SK-N-SH (cell line): ENCODE data around the gene AFMID.

Experiments
- CTCF ChIP-seq: fragments of 200-600 bp; sonication (generic); IDR thresholded peaks from 2 replicates; pipeline ENCODE4 v1.6.1; 2017; ENCODE audit warnings: antibody characterized with exemption, mild to moderate bottlenecking, moderate library complexity
- ELF1 ChIP-seq: IDR thresholded peaks from 2 replicates; pipeline ENCODE4 v1.4.0; 2012
- EP300 ChIP-seq, 2 experiments: IDR thresholded peaks; 2 replicates each; pipeline versions ENCODE4 v1.4.0 to v1.6.1; 2012; ENCODE audit warnings: borderline replicate concordance in 1 of 2, low read depth in 1 of 2, low read length in 1 of 2
- GABPA ChIP-seq: IDR thresholded peaks from 2 replicates; pipeline ENCODE4 v1.4.0; 2012; ENCODE audit warnings: low read depth, mild to moderate bottlenecking
- JUND ChIP-seq: IDR thresholded peaks from 2 replicates; pipeline ENCODE4 v1.4.0; 2012
- MAX ChIP-seq: IDR thresholded peaks from 2 replicates; pipeline ENCODE4 v1.4.0; 2012; ENCODE audit warnings: low read depth
- MEF2A ChIP-seq: IDR thresholded peaks from 2 replicates; pipeline ENCODE4 v1.4.0; 2012; ENCODE audit warnings: low read depth, borderline replicate concordance
- MXI1 ChIP-seq: IDR thresholded peaks from 2 replicates; pipeline ENCODE4 v1.6.1; 2012; ENCODE audit warnings: mild to moderate bottlenecking, low read depth, low read length, improper control_type of control experiment
- NFIC ChIP-seq: IDR thresholded peaks from 2 replicates; pipeline ENCODE4 v1.4.0; 2012; ENCODE audit warnings: borderline replicate concordance
- NRF1 ChIP-seq: IDR thresholded peaks from 2 replicates; pipeline ENCODE4 v1.6.1; 2012; ENCODE audit warnings: low read depth, mild to moderate bottlenecking, low read length
- POLR2AphosphoS5 ChIP-seq: IDR thresholded peaks from 2 replicates; pipeline ENCODE4 v1.6.1; 2012; ENCODE audit warnings: low read depth, low read length
- RAD21 ChIP-seq: IDR thresholded peaks from 2 replicates; pipeline ENCODE4 v1.6.1; 2012; ENCODE audit warnings: mild to moderate bottlenecking, low read length
- TAF1 ChIP-seq: IDR thresholded peaks from 2 replicates; pipeline ENCODE4 v1.6.1; 2012; ENCODE audit warnings: low read depth, mild to moderate bottlenecking, low read length, moderate library complexity, borderline replicate concordance
- YY1 ChIP-seq: IDR thresholded peaks from 2 replicates; pipeline ENCODE4 v1.4.0; 2012; ENCODE audit warnings: low read depth, mild to moderate bottlenecking

- TF ChIP-seq POLR2AphosphoS5 (no peak), ELF1 (no peak), CTCF (no peak), TAF1 (no peak), RAD21 (no peak), MXI1 (no peak), MAX (no peak), NFIC (no peak), EP300 (IDR thresholded peaks at IDR 0.05; ENCODE audit: borderline replicate concordance in 1 of 2, low read depth in 1 of 2, low read length in 1 of 2) (no peak), NRF1 (no peak), MEF2A (no peak), JUND (no peak), YY1 (no peak), GABPA (no peak)
These were observed 1.0 kb upstream of the AFMID start for GRCh38 chr17:78185981-78186691.
